ENCODE results near the gene RNASE4.
"Not testable (repeated sequence)": the region's sequence is repeated elsewhere in the genome, so short reads cannot be mapped to it uniquely, and the experiment has no call there.

RNASE4 gene

GRCh38 chr14:20696764-20697163 is 12.4 kb downstream of the RNASE4 start:
- no peak overlapping the region for H3K4me3 ChIP-seq (ENCODE audit: low read depth, low read length)
- in situ Hi-C loops (cut with HindIII; ENCODE audit: low sequenced_read_pairs), result no loop called here
- no peak for DNase-seq (ENCODE audit: low read depth)
- TF ChIP-seq CTCF (IDR thresholded peaks at IDR 0.05; ENCODE audit: low read depth, low read length, missing control alignments), result no peak

GRCh38 chr14:20697273-20698017 is 13.1 kb downstream of the RNASE4 start:
- H3K4me3 ChIP-seq (ENCODE audit: low read depth, low read length), result no peak overlapping the region
- peak; percentile 40 for DNase-seq (ENCODE audit: low read depth)
- TF ChIP-seq CTCF (IDR thresholded peaks at IDR 0.05; ENCODE audit: low read depth, low read length, missing control alignments), result peak; percentile 81
- in situ Hi-C loops (cut with HindIII; ENCODE audit: low sequenced_read_pairs), result no loop called here

GRCh38 chr14:20698018-20698329 is 13.6 kb downstream of the RNASE4 start:
- no peak for TF ChIP-seq CTCF (IDR thresholded peaks at IDR 0.05; ENCODE audit: low read depth, low read length, missing control alignments)
- H3K4me3 ChIP-seq (ENCODE audit: low read depth, low read length), result no peak overlapping the region
- DNase-seq (ENCODE audit: low read depth), result no peak
- in situ Hi-C loops (cut with HindIII; ENCODE audit: low sequenced_read_pairs), result no loop called here

GRCh38 chr14:20698934-20699333 is 14.6 kb downstream of the RNASE4 start:
- in situ Hi-C loops (cut with HindIII; ENCODE audit: low sequenced_read_pairs), result no loop called here
- DNase-seq (ENCODE audit: low read depth), result no peak
- no peak overlapping the region for H3K4me3 ChIP-seq (ENCODE audit: low read depth, low read length)
- TF ChIP-seq CTCF (IDR thresholded peaks at IDR 0.05; ENCODE audit: low read depth, low read length, missing control alignments), result no peak

- H3K4me3 ChIP-seq (ENCODE audit: low read depth, low read length), result no peak overlapping the region
- in situ Hi-C loops (cut with HindIII; ENCODE audit: low sequenced_read_pairs), result no loop called here
- no peak for DNase-seq (ENCODE audit: low read depth)
- TF ChIP-seq CTCF (IDR thresholded peaks at IDR 0.05; ENCODE audit: low read depth, low read length, missing control alignments), result no peak
These were observed 15.6 kb downstream of the RNASE4 start for GRCh38 chr14:20699931-20700330.

GRCh38 chr14:20700965-20701364 is 16.6 kb downstream of the RNASE4 start:
- DNase-seq (ENCODE audit: low read depth); in situ Hi-C loops (cut with HindIII; ENCODE audit: low sequenced_read_pairs); H3K4me3 ChIP-seq (ENCODE audit: low read depth, low read length): not testable (repeated sequence)

- no peak for TF ChIP-seq CTCF (IDR thresholded peaks at IDR 0.05; ENCODE audit: low read depth, low read length, missing control alignments)
- in situ Hi-C loops (cut with HindIII; ENCODE audit: low sequenced_read_pairs), result no loop called here
- no peak overlapping the region for H3K4me3 ChIP-seq (ENCODE audit: low read depth, low read length)
- no peak for DNase-seq (ENCODE audit: low read depth)
These were observed 22.4 kb downstream of the RNASE4 start for GRCh38 chr14:20706657-20707355.

All from astrocyte of the cerebellum (primary cell).